ENCODE measurements around the gene AP3B1. TPM values are rescaled to one million over a fixed set of nuclear protein-coding genes. Genes with fewer than 3 reads are reported as not detected.

Gene AP3B1
- total and polyA plus RNA-seq, 2 of the 8 experiments (the other 6 are each of a cell fraction or from before 2014, with no cell fraction given), result 45.8 to 48.3 TPM

GRCh38 chr5:78063495-78063894, 231.0 kb downstream of the AP3B1 start:
- H4K5ac ChIP-seq (ENCODE audit: insufficient read length, low read depth, low read length), result no peak overlapping the region
- no peak overlapping the region for H4K8ac ChIP-seq (ENCODE audit: extremely low read depth, insufficient read depth, low read length)
- FAIRE-seq, result no peak
- H3K4me2 ChIP-seq (ENCODE audit: insufficient read depth in 1 of 2, low read depth in 2 of 2, low read length in 2 of 2), result no peak overlapping the region
- H3K27me3 ChIP-seq (replicated peaks in 1 of 4; ENCODE audit: control insufficient read depth in 3 of 4, extremely low read depth in 1 of 4, insufficient read depth in 3 of 4, low read length in 3 of 4), result no peaks in the 10 kb centered on the region
- no peak for DNase-seq (ENCODE audit: low read depth in 1 of 2, low spot score in 2 of 2)
- no peak overlapping the region for H3K27ac ChIP-seq (ENCODE audit: low read depth, low read length)
- no peak overlapping the region for H2BK20ac ChIP-seq (ENCODE audit: low read length)
- no peak overlapping the region for H3K4ac ChIP-seq (replicated peaks; ENCODE audit: insufficient read length, low read depth, low read length)
- CTCF ChIA-PET (ENCODE audit: partially characterized antibody), result interaction anchor here (1.5 to 4.3 kb wide), 2 partner anchors 9 to 12 kb away, joined by 5 to 19 read pairs; no protein-coding TSS in a partner anchor
- no peak overlapping the region for H2BK12ac ChIP-seq (ENCODE audit: low read depth, low read length)
- TF ChIP-seq E2F6 (IDR thresholded peaks at IDR 0.05), result no peak
- no peak for TF ChIP-seq CBX5 (IDR thresholded peaks at IDR 0.05; ENCODE audit: low read depth, low read length)
- TF ChIP-seq SUZ12 (IDR thresholded peaks at IDR 0.05; ENCODE audit: low read length), result no peak
- no peak for TF ChIP-seq GABPA (IDR thresholded peaks at IDR 0.05; ENCODE audit: borderline replicate concordance, insufficient read depth, low read length)
- TF ChIP-seq HDAC6 (IDR thresholded peaks at IDR 0.05; ENCODE audit: low read depth, low read length), result no peak
- no peak for TF ChIP-seq TCF12 (IDR thresholded peaks at IDR 0.05; ENCODE audit: low read depth, low read length)
- no peak overlapping the region for H3K23ac ChIP-seq (ENCODE audit: insufficient read length)
- H2BK15ac ChIP-seq (ENCODE audit: low read length), result no peak overlapping the region
- H3K9ac ChIP-seq (replicated peaks in 1 of 4; ENCODE audit: extremely low read depth in 1 of 4, low read depth in 3 of 4, low read length in 3 of 4), result no peak overlapping the region
- WGBS, 2 experiments (ENCODE audit: extremely low coverage in 1 of 2, insufficient coverage in 1 of 2, insufficient read length in 1 of 2, insufficient replicate concordance in 2 of 2, low coverage in 1 of 2, low lambda C conversion rate in 2 of 2, missing lambda C conversion rate in 1 of 2), result 91% methylated on average over 2 of the region's 2 CpGs; no CpG with 5 or more reads in 1 of the 2 experiments
- no peaks in the 10 kb centered on the region for H4K20me1 ChIP-seq (replicated peaks in 1 of 2; ENCODE audit: control insufficient read depth in 1 of 2, insufficient read depth in 2 of 2, low read length in 2 of 2)
- H2AFZ ChIP-seq (ENCODE audit: low read length), result no peak overlapping the region
- H3K23me2 ChIP-seq (ENCODE audit: low read depth, low read length), result no peaks in the 10 kb centered on the region
- H2BK5ac ChIP-seq (ENCODE audit: low read depth, low read length), result no peak overlapping the region
- H3K4me3 ChIP-seq (ENCODE audit: extremely low read depth in 1 of 4, insufficient read depth in 2 of 4, low read depth in 3 of 4, low read length in 4 of 4), result no peak overlapping the region
- H3K9me3 ChIP-seq (ENCODE audit: insufficient read depth in 2 of 2, low read depth in 1 of 2, low read length in 1 of 2), result 0 out of 4 replicates have a peak, but pooled peaks cover 0 to 5% of the 10 kb centered on the region in 2 experiments
- no peak overlapping the region for H2AK5ac ChIP-seq (ENCODE audit: low read depth, low read length)
- H3K56ac ChIP-seq (replicated peaks; ENCODE audit: insufficient read length, low read depth, low read length), result no peak overlapping the region
- H3K36me3 ChIP-seq (ENCODE audit: control insufficient read depth in 2 of 4, insufficient read depth in 4 of 4, low read length in 3 of 4), result no peaks in the 10 kb centered on the region
- no peaks in the 10 kb centered on the region for H3K79me2 ChIP-seq (ENCODE audit: control insufficient read depth in 1 of 2, insufficient read depth in 2 of 2, low read length in 2 of 2)
- no peak overlapping the region for H3K14ac ChIP-seq (ENCODE audit: insufficient read length)
- no peaks in the 10 kb centered on the region for H3K79me1 ChIP-seq (ENCODE audit: low read depth, low read length)
- POLR2A ChIA-PET (ENCODE audit: partially characterized antibody), result interaction anchor here (0.8 kb wide), 1 partner anchor 433 kb away, joined by 3 read pairs; no protein-coding TSS in a partner anchor
- no peak overlapping the region for H2BK120ac ChIP-seq (replicated peaks; ENCODE audit: low read depth, low read length)
- no peak overlapping the region for H3K18ac ChIP-seq (ENCODE audit: extremely low read depth, low read length)
- H4K91ac ChIP-seq (replicated peaks; ENCODE audit: insufficient read length, low read length), result no peak overlapping the region
- no peaks in the 10 kb centered on the region; a peak in 1 of 7 replicates for H3K4me1 ChIP-seq (replicated peaks in 1 of 4; ENCODE audit: control insufficient read depth in 3 of 4, insufficient read depth in 4 of 4, low read length in 3 of 4)

Measured in H1 (cell line).